Activated gamma-delta T cell (primary cell): ENCODE measurements around the gene NDUFS6.
"Not testable (repeated sequence)": the region's sequence is repeated elsewhere in the genome, so short reads cannot be mapped to it uniquely, and the experiment has no call there.

Experiments
- DNase-seq: peaks from one replicate; lab custom pipeline; 2025; lab: John Stamatoyannopoulos, UW

Gene NDUFS6

GRCh38 chr5:1782385-1783215 lies 18.6 kb upstream of the NDUFS6 start:
- no peak for DNase-seq

- DNase-seq: no peak
These were observed 18.0 kb upstream of the NDUFS6 start for GRCh38 chr5:1783216-1783554.

DNA sequence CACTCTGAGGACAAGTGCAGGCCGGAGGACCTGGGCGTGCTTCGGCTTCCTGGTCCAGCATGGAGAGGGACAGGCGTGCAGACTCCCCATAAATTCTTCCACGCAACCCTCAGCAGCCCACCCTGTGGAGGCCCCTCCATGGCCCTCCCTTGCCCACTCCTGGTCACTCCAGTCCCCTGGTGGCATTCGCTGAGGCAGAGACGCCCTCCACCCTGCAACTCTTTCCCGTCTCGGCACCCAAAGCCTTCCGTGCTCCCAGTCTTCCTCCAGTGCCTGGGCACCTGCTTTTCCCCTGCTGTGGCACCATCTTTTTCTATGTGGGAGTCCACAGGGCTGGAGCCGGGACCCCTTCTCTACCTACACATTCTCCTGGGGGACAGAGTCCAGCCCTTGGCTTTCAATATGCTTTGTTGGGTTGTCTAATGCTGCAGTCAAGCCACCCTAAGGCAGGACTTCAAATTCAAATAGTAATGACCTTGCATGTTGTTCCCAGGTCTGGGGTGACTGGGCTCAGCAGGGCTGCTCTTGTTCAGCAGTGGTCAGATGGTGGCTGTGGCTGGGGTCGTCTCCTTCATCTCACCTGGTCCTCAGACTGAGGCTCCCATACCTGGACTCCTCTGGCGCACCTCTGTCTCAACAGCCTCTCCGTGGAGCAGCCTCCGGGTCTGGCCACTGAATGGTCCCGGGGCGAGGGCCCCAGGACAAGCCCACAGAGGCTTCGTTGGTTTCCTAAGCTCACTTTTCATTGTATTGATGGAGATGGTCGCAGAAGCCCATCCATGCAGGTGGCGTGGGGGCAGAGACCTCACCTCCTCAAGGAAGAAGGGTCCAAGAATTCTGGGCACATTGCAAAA lies 16.8 kb upstream of the NDUFS6 start:
- no peak for DNase-seq

GRCh38 chr5:1785062-1785461 lies 16.1 kb upstream of the NDUFS6 start:
- DNase-seq: no peak

DNA sequence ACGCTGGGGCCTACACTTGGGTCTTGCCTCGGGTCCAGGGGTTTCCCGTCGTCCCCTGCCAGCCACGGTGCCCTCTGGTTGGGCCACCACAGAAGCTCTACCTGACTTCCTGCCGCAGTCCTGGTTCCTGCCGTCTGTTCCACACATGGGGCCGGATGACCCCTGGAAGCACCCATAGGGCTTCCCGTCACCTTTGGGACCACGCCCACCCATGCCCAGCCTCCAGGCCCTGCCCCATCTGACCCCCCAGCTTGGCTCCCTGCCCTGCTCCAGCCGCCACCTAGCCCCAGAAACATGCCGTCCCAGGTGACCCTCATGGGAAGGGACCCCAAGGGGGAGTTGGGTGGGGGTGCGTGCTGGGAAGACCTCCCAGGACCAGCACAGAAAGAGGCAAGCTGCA lies 15.2 kb upstream of the NDUFS6 start:
- no peak for DNase-seq

- no peak for DNase-seq
These were observed 14.4 kb upstream of the NDUFS6 start for GRCh38 chr5:1786621-1787471.

DNA sequence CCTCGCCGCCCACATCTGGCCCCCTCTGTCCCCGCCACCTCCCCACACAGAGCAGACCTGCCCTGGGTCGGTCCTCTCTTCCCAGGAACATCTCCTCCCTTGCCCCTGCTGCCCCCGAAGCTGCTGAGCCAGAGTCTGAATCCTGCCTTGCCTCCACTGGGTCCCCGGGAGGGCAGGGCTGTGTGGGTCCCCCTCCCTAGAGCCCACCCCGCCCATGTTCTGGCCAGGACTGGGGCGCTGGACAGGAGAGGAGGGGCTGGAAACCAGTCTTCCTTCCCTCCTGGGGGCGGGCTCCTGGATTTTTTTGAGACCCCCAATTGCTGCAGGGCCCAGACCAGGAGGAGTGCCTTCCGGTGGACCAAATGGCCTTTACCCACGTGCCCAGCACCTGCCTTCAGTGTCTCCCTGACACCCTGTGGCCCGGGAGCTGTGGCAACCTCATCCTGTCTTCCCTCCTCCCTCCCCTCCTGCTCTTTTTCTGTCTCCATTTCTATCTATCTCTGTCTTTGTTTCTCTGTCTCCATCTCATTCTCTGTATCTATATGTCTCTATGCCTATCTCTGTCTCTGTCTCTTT lies 13.6 kb upstream of the NDUFS6 start:
- no peak for DNase-seq

- DNase-seq: no peak
These were observed 13.0 kb upstream of the NDUFS6 start for GRCh38 chr5:1788200-1788599.

DNA sequence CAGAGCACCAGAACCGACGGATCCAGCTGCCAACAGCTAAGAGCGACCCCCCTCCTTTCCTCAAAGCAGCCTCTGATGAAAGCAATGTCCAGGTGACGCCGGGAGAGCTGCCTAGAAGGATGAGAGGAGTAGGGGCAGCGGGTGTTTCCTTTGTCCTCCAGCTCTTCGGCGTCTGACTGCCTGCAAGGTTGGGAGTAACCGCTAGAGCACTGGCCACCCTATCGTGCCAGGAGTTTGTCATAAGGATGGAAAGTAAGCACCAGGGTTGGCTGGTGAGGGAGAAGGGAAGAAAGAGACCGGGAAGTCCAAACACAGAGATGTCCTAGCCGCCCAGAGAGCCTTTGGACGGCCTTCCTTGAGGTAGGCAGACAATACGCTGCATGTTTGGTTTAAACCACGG lies 12.4 kb upstream of the NDUFS6 start:
- no peak for DNase-seq

DNA sequence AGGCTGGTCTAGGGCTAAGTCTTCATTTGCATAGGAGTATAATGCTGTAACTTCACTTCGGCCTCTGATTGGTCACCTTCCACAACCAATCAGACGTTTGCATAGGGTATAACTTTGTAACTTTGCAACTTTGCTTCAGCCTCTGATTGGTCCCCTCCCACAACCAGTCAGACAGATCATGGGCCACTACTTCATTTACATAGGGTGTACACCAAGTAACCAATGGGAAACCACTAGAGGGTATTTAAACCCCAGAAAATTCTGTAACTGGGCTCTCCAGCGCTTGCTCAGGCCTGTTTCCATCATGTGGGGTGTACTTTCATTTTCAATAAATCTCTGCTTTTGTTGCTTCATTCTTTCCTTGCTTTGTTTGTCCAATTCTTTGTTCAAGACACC lies 11.8 kb upstream of the NDUFS6 start:
- not testable (repeated sequence) for DNase-seq

- no peak for DNase-seq
These were observed 11.3 kb upstream of the NDUFS6 start for GRCh38 chr5:1789834-1790471.

DNA sequence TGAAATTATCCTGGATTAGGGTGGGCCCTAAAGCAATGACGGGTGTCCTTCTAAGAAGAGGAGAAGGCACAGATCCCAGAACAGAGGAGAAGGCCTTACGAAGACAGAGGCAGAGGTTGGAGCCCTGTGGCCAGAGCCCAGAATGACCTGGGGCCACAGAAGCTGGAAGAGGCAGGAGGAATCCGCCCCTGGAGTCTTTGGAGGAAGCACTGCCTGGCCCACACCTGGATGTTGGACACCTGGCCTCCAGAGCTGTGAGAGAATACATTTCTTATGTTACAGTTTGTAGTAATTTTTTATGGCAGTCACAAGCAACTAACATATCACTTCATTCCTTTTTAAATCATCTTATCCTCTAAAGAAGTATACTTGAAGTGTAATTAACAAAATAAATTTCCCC lies 10.0 kb upstream of the NDUFS6 start:
- DNase-seq: no peak

- no peak for DNase-seq
These were observed 8.4 kb upstream of the NDUFS6 start for GRCh38 chr5:1792842-1793266.

DNA sequence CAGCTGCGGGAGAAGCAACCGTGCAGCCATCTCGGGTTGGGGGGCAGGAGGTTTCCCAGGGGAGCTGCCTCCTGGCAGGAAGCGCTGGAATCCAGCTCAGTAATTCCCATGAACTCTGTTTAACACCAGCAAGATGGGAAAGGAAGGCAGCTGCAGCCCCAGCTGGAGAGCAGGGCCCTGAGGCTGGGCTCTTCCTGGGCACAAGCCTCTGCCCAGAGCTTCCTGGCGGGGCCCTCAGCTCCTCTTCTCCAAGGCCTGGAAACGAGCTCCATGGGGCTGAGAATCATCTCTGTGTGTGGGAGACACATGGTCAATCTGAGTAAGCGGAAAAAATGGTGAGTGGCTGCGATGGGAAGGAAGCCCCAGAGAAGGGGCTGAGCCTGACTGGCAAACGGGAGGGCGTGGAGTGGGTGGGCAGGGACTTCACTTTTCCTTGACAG lies 7.9 kb upstream of the NDUFS6 start:
- no peak for DNase-seq

DNA sequence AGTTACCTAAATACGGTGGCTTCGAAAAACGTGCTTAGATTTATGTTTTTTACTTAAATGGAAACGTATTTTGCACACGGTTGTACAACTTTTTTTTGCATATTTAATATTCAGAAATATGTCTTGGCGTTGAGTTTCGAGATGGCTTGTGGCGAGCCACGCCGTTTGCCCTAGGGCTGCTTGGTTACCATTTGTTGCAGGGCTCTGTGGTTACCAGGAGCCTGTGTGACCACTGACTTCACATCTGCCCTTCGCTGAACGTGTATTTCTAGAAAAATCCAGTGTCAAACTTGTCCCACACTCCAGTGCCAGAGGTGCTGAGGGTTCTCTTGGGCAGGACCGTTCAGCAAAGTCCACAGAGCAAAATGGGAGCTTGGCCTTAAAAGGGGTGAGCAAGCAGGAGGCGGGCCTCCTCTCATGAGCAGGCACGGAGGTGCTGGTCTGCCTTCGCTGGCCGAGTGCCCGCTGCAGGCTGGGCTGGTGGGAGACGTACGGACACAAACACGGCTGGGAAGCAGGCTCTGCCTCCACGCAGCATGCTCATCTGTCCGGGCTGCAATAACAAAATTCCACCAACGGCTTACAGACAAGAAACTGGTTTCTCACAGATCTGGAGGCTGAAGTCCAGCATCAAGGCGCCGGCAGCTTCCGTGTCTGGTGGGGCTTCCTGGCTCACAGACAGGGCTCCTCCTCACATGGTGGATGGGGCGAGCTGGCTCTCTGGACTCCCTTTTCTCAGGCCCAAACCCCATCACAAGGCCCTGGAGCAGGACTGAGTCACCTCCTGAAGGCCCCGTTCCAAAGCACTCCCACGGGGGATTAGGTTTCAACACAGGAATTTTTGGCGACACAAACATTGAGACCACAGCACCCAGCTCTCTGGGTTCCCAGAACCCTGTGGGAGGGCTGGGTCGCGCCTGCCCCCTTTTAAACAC lies 7.0 kb upstream of the NDUFS6 start:
- DNase-seq: no peak

DNA sequence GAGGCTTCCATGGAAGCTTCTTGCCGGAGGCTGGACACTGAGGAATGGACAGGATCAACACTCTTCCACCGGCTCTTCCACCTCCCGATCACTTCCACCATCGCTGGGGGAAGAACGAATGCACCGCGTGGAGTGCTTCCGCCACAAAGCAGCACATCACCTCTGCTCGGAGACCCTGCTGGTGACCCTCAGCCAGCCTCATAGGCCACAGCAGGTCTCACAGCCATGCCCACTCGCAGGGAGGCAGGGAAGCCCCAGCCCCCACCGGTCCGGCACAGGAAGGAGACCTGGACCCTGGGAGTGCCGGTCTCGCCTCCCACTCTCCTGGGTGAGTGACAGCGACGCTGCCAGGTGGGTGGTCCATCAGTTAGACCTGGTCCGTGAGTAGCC lies 6.3 kb upstream of the NDUFS6 start:
- DNase-seq: no peak

DNA sequence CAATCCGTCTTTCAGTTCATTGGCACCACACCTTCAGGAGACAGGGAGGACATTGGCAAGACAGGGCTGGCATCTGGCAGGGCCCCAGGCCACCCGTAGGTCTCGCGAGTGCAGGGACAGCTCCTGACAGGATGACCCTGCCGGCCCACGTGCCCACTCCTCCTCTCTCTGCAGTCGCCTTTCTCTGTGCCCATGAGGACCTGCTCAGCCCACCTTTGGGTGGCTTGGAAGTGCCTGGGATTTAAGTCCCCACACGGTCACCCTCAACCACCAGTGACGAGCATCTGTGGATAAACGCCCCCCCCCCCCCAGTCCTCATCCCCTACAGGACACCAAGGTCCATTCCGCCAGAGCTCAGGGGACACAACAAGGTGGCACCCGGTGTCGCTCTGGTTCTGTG lies 5.7 kb upstream of the NDUFS6 start:
- DNase-seq: no peak

DNA sequence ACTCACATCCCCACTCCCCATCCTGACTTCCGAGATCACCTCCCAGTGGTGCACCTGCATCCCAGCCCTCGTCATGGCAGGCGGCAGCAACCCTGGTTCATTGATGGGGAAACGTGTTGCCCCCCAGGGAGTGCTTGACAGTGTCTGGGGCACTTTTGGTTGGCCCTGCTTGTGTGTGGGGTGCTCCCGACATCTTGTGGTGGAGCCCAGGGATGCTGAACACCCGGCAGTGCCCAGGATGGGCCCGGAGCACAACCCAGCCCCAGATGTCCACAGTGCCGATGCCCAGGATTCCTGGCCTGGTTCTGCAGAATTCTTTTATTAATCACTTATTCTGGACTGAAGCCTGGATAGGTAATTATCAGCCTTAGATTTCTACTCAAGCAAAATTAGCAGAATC lies 5.3 kb upstream of the NDUFS6 start:
- DNase-seq: no peak

DNA sequence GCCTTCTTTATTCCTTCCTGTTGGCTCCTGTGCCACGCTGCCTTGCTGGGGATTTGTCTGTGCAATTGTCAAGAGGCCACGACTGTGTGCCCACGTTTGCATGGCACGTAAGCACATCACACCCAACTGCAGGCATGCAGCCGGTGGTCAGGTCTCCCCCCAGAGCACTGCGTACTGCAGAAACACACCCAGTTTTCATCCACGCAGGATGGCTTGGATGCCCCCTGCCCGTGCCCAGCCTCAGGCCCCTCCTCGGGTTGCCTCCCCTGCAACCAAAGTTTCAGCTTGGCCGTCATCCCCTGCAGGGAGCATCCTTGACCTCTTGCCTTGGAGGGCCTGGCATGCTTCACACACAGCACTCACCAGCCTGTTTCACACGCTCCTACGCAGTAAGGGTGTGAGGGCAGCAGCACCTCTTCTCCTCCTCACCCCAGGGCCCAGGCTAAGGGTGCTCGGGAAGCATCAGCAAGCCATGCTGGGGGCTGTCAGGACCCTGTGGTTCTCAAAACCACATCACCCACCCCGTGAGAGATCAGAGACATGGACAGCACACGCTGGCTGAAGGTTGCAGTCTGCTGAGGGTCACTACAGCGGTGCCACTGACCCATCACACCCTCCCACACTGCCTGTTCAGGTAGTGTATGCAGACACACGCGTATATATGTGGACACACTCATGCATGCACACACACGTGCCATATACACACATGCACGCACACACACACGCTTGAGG lies 4.7 kb upstream of the NDUFS6 start:
- no peak for DNase-seq
